ENCODE data around the gene PSMD12. TPM values are rescaled to one million over a fixed set of nuclear protein-coding genes. Genes with fewer than 3 reads are reported as not detected.
"Not testable (repeated sequence)": the region's sequence is repeated elsewhere in the genome, so short reads cannot be mapped to it uniquely, and the experiment has no call there.

PSMD12 gene
- total RNA-seq, 1 experiment from 2014 or later: 18.7 TPM

DNA sequence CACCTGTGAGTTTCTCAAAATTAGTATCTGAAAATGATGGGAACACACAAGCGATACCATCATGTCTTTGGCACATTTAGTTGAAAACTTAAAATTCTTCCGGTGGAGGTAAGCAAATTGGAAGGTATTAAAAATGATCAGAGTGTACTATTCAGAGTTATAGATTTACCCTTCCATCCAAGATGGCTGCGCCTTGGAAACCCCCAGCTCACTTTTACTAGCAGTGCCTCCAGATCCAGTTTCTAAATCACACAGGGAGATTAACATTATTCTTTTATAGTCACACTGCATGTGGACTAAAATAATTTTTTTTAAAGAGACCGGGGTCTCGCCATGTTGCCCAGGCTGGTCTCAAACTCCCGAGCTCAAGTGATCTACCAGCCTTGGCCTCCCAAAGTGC, 25.7 kb upstream of the PSMD12 start:
- Histone ChIP-seq H3K36me3 (ENCODE audit: insufficient read depth, low read length) (no peaks in the 10 kb centered on the region), H3K9me3 (ENCODE audit: low read length) (no peaks in the 10 kb centered on the region), H3K79me2 (ENCODE audit: low read length) (no peaks in the 10 kb centered on the region), H3K27me3 (ENCODE audit: low read length) (no peaks in the 10 kb centered on the region), H3K9me2 (replicated peaks; ENCODE audit: insufficient read depth, low read length) (no peaks in the 10 kb centered on the region), H3K4me1 (ENCODE audit: low read length) (no peaks in the 10 kb centered on the region), H3K4me3 (ENCODE audit: low read length) (no peak overlapping the region), H2AFZ (ENCODE audit: low read length) (no peak overlapping the region), H3K9ac (ENCODE audit: low read length) (no peak overlapping the region), H3K4me2 (ENCODE audit: low read depth, low read length, poor library complexity, severe bottlenecking) (no peak overlapping the region), H4K20me1 (ENCODE audit: insufficient read depth, low read depth, low read length) (peaks cover 19% of the 10 kb centered on the region), H3K27ac (ENCODE audit: low read length) (no peak overlapping the region)
- DNase-seq: no peak

- H3K9me2 ChIP-seq (replicated peaks; ENCODE audit: insufficient read depth, low read length): no peaks in the 10 kb centered on the region
- no peak overlapping the region for H3K27ac ChIP-seq (ENCODE audit: low read length)
- H2AFZ ChIP-seq (ENCODE audit: low read length): no peak overlapping the region
- DNase-seq: no peak
- no peak overlapping the region for H3K4me3 ChIP-seq (ENCODE audit: low read length)
- H3K36me3 ChIP-seq (ENCODE audit: insufficient read depth, low read length): no peaks in the 10 kb centered on the region
- peaks cover 21% of the 10 kb centered on the region for H4K20me1 ChIP-seq (ENCODE audit: insufficient read depth, low read depth, low read length)
- H3K9me3 ChIP-seq (ENCODE audit: low read length): no peaks in the 10 kb centered on the region
- no peak overlapping the region for H3K4me2 ChIP-seq (ENCODE audit: low read depth, low read length, poor library complexity, severe bottlenecking)
- H3K9ac ChIP-seq (ENCODE audit: low read length): no peak overlapping the region
- no peaks in the 10 kb centered on the region for H3K27me3 ChIP-seq (ENCODE audit: low read length)
- H3K79me2 ChIP-seq (ENCODE audit: low read length): no peaks in the 10 kb centered on the region
- no peaks in the 10 kb centered on the region for H3K4me1 ChIP-seq (ENCODE audit: low read length)
These were observed 24.4 kb upstream of the PSMD12 start for GRCh38 chr17:67390646-67391361.

DNA sequence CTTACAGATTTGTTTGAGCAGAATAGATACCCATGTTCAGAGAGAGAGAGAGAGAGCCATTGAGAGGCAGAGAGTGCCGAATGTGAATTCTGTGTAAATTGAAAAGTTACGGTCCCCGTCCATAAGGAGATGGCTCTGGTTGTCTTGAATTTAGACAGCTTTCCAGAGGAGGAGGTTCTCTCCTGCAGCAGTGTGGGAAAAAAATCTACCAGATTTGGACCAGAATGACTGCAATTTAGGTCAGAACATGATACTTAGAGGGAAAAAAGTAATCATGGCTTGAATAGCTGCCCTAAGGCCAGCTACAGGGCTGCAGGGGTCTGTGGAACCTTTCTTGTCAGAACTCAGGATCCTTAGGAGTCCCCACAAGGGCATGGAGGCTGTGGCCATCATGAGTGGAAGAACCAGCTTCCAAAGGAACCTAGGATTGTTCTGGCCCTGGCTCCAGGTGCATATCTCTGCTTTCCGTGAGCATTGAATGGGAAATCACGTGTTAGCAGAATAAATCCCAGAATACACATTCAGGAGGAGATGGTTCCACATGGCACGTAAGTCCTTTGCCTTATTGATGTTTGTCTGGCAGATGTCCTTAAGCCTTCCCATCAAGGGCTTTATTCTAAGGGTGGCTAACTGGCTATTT, 23.7 kb upstream of the PSMD12 start:
- no peak overlapping the region for H2AFZ ChIP-seq (ENCODE audit: low read length)
- H3K4me1 ChIP-seq (ENCODE audit: low read length): no peaks in the 10 kb centered on the region
- H3K4me2 ChIP-seq (ENCODE audit: low read depth, low read length, poor library complexity, severe bottlenecking): no peak overlapping the region
- H3K27me3 ChIP-seq (ENCODE audit: low read length): no peaks in the 10 kb centered on the region
- no peaks in the 10 kb centered on the region for H3K9me3 ChIP-seq (ENCODE audit: low read length)
- DNase-seq: no peak
- H3K9me2 ChIP-seq (replicated peaks; ENCODE audit: insufficient read depth, low read length): no peaks in the 10 kb centered on the region
- no peaks in the 10 kb centered on the region for H3K79me2 ChIP-seq (ENCODE audit: low read length)
- H3K27ac ChIP-seq (ENCODE audit: low read length): no peak overlapping the region
- H4K20me1 ChIP-seq (ENCODE audit: insufficient read depth, low read depth, low read length): peaks cover 21% of the 10 kb centered on the region
- H3K4me3 ChIP-seq (ENCODE audit: low read length): no peak overlapping the region
- no peaks in the 10 kb centered on the region for H3K36me3 ChIP-seq (ENCODE audit: insufficient read depth, low read length)
- H3K9ac ChIP-seq (ENCODE audit: low read length): no peak overlapping the region

GRCh38 chr17:67388986-67389385, 22.6 kb upstream of the PSMD12 start:
- peaks cover 21% of the 10 kb centered on the region for H4K20me1 ChIP-seq (ENCODE audit: insufficient read depth, low read depth, low read length)
- no peaks in the 10 kb centered on the region for H3K4me1 ChIP-seq (ENCODE audit: low read length)
- H3K9me2 ChIP-seq (replicated peaks; ENCODE audit: insufficient read depth, low read length): no peaks in the 10 kb centered on the region
- DNase-seq: no peak
- H3K4me2 ChIP-seq (ENCODE audit: low read depth, low read length, poor library complexity, severe bottlenecking): no peak overlapping the region
- no peak overlapping the region for H3K27ac ChIP-seq (ENCODE audit: low read length)
- H3K36me3 ChIP-seq (ENCODE audit: insufficient read depth, low read length): no peaks in the 10 kb centered on the region
- no peaks in the 10 kb centered on the region for H3K9me3 ChIP-seq (ENCODE audit: low read length)
- H3K9ac ChIP-seq (ENCODE audit: low read length): no peak overlapping the region
- no peaks in the 10 kb centered on the region for H3K79me2 ChIP-seq (ENCODE audit: low read length)
- H3K4me3 ChIP-seq (ENCODE audit: low read length): no peak overlapping the region
- no peaks in the 10 kb centered on the region for H3K27me3 ChIP-seq (ENCODE audit: low read length)
- no peak overlapping the region for H2AFZ ChIP-seq (ENCODE audit: low read length)

DNA sequence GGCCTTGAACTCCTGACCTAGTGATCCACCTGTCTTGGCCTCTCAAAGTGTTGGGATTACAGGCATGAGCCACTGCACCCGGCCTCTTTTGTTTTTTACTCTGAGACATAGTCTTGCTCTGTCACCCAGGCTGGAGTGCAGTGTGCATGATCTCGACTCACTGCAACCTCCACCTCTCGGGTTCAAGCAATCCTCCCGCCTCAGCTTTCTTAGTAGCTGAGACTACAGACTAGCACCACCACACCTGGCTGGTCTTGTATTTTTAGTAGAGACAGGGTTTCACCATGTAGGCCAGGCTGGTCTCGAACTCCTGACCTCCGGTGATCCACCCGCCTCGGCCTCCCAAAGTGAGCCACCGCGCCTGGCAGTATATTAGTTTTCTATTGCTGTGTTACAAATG, 22.2 kb upstream of the PSMD12 start:
- H3K27ac ChIP-seq (ENCODE audit: low read length); H3K4me1 ChIP-seq (ENCODE audit: low read length); H3K4me2 ChIP-seq (ENCODE audit: low read depth, low read length, poor library complexity, severe bottlenecking); H3K79me2 ChIP-seq (ENCODE audit: low read length); H3K27me3 ChIP-seq (ENCODE audit: low read length); DNase-seq; H3K9ac ChIP-seq (ENCODE audit: low read length); H3K9me3 ChIP-seq (ENCODE audit: low read length); H3K4me3 ChIP-seq (ENCODE audit: low read length); H2AFZ ChIP-seq (ENCODE audit: low read length); H3K36me3 ChIP-seq (ENCODE audit: insufficient read depth, low read length); H3K9me2 ChIP-seq (replicated peaks; ENCODE audit: insufficient read depth, low read length): not testable (repeated sequence)
- peaks cover 21% of the 10 kb centered on the region for H4K20me1 ChIP-seq (ENCODE audit: insufficient read depth, low read depth, low read length)

- no peaks in the 10 kb centered on the region for H3K9me2 ChIP-seq (replicated peaks; ENCODE audit: insufficient read depth, low read length)
- H4K20me1 ChIP-seq (ENCODE audit: insufficient read depth, low read depth, low read length): peaks cover 21% of the 10 kb centered on the region
- H3K4me2 ChIP-seq (ENCODE audit: low read depth, low read length, poor library complexity, severe bottlenecking): no peak overlapping the region
- H3K4me1 ChIP-seq (ENCODE audit: low read length): no peaks in the 10 kb centered on the region
- no peaks in the 10 kb centered on the region for H3K9me3 ChIP-seq (ENCODE audit: low read length)
- no peaks in the 10 kb centered on the region for H3K79me2 ChIP-seq (ENCODE audit: low read length)
- peak; percentile 83 for DNase-seq
- H3K9ac ChIP-seq (ENCODE audit: low read length): no peak overlapping the region
- no peaks in the 10 kb centered on the region for H3K36me3 ChIP-seq (ENCODE audit: insufficient read depth, low read length)
- no peak overlapping the region for H2AFZ ChIP-seq (ENCODE audit: low read length)
- H3K27ac ChIP-seq (ENCODE audit: low read length): no peak overlapping the region
- H3K4me3 ChIP-seq (ENCODE audit: low read length): no peak overlapping the region
- H3K27me3 ChIP-seq (ENCODE audit: low read length): no peaks in the 10 kb centered on the region
These were observed 20.7 kb upstream of the PSMD12 start for GRCh38 chr17:67386965-67387551.

- H3K9ac ChIP-seq (ENCODE audit: low read length): no peak overlapping the region
- no peaks in the 10 kb centered on the region for H3K79me2 ChIP-seq (ENCODE audit: low read length)
- no peak overlapping the region for H3K4me3 ChIP-seq (ENCODE audit: low read length)
- no peaks in the 10 kb centered on the region for H3K27me3 ChIP-seq (ENCODE audit: low read length)
- H4K20me1 ChIP-seq (ENCODE audit: insufficient read depth, low read depth, low read length): peaks cover 15% of the 10 kb centered on the region
- no peaks in the 10 kb centered on the region for H3K4me1 ChIP-seq (ENCODE audit: low read length)
- no peak overlapping the region for H3K4me2 ChIP-seq (ENCODE audit: low read depth, low read length, poor library complexity, severe bottlenecking)
- no peak overlapping the region for H2AFZ ChIP-seq (ENCODE audit: low read length)
- H3K36me3 ChIP-seq (ENCODE audit: insufficient read depth, low read length): no peaks in the 10 kb centered on the region
- H3K27ac ChIP-seq (ENCODE audit: low read length): no peak overlapping the region
- no peak for DNase-seq
- H3K9me3 ChIP-seq (ENCODE audit: low read length): no peaks in the 10 kb centered on the region
- H3K9me2 ChIP-seq (replicated peaks; ENCODE audit: insufficient read depth, low read length): no peaks in the 10 kb centered on the region
These were observed 19.0 kb upstream of the PSMD12 start for GRCh38 chr17:67385122-67385988.

- Histone ChIP-seq H3K4me2 (ENCODE audit: low read depth, low read length, poor library complexity, severe bottlenecking) (no peak overlapping the region), H4K20me1 (ENCODE audit: insufficient read depth, low read depth, low read length) (0 out of 2 replicates have a peak, but pooled peaks cover 4% of the 10 kb centered on the region), H3K4me1 (ENCODE audit: low read length) (peaks cover 11% of the 10 kb centered on the region), H3K9me2 (replicated peaks; ENCODE audit: insufficient read depth, low read length) (no peaks in the 10 kb centered on the region), H3K79me2 (ENCODE audit: low read length) (no peaks in the 10 kb centered on the region), H2AFZ (ENCODE audit: low read length) (no peak overlapping the region), H3K27ac (ENCODE audit: low read length) (no peak overlapping the region), H3K27me3 (ENCODE audit: low read length) (no peaks in the 10 kb centered on the region; the same call in 1 of the 2 replicates), H3K9me3 (ENCODE audit: low read length) (no peaks in the 10 kb centered on the region), H3K36me3 (ENCODE audit: insufficient read depth, low read length) (no peaks in the 10 kb centered on the region), H3K4me3 (ENCODE audit: low read length) (no peak overlapping the region), H3K9ac (ENCODE audit: low read length) (no peak overlapping the region)
- no peak for DNase-seq
These were observed 15.5 kb upstream of the PSMD12 start for GRCh38 chr17:67381929-67382257.
